ENCODE results near the gene TTC34.
"Not testable (repeated sequence)": the region's sequence is repeated elsewhere in the genome, so short reads cannot be mapped to it uniquely, and the experiment has no call there.

DNA sequence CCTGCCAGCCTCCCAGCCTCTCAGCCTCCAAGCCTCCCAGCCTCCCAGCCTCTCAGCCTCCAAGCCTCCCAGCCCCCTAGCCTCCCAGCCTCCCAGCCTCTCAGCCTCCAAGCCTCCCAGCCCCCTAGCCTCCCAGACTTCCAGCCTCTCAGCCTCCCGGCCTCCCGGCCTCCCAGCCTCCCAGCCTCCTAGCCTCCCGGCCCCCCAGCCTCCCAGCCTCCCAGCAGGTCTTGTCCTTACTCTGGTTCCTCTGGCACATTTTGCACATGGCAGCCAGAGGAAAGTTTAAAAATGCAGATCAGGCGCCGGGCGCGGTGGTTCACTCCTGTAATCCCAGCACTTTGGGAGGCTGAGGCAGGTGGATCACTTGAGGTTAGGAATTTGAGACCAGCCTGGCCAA is 2.5 kb downstream of the TTC34 start:
- TF ChIP-seq, protein P1, sequence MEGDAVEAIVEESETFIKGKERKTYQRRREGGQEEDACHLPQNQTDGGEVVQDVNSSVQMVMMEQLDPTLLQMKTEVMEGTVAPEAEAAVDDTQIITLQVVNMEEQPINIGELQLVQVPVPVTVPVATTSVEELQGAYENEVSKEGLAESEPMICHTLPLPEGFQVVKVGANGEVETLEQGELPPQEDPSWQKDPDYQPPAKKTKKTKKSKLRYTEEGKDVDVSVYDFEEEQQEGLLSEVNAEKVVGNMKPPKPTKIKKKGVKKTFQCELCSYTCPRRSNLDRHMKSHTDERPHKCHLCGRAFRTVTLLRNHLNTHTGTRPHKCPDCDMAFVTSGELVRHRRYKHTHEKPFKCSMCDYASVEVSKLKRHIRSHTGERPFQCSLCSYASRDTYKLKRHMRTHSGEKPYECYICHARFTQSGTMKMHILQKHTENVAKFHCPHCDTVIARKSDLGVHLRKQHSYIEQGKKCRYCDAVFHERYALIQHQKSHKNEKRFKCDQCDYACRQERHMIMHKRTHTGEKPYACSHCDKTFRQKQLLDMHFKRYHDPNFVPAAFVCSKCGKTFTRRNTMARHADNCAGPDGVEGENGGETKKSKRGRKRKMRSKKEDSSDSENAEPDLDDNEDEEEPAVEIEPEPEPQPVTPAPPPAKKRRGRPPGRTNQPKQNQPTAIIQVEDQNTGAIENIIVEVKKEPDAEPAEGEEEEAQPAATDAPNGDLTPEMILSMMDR (IDR thresholded peaks at IDR 0.05; ENCODE audit: insufficient read depth, low read length, poor library complexity, severe bottlenecking) = not testable (repeated sequence)
- TF ChIP-seq EZH2phosphoT487 (conservative IDR thresholded peaks at IDR 0.05; ENCODE audit: low read length) = not testable (repeated sequence)

Measured in SU-DHL-6 (cell line).